Stomach (tissue), 9 donors: ENCODE data around the gene ZNF554. TPM values are rescaled to one million over a fixed set of nuclear protein-coding genes. Genes with fewer than 3 reads are reported as not detected.
A peak's percentile ranks its signal among the peaks of the same experiment; 100 is the strongest.

Experiments used
- DNase-seq, 2 donors: peaks; one replicate each; pipeline versions ENCODE4 v3.0.0 to v3.0.0-alpha.2; 2013 to 2019
- H3K27ac ChIP-seq, 5 donors: fragments of 200-600 bp in 4 of 5; sonication (generic) in 4 of 5; one replicate each; pipeline ENCODE4 v1.5.1; 2013 to 2019; ENCODE audit warnings: mild to moderate bottlenecking in 1 of 5, moderate library complexity in 1 of 5
- H3K27me3 ChIP-seq, 3 donors: fragments of 200-600 bp; sonication (generic); one replicate each; pipeline ENCODE4 v1.5.1; 2017 to 2019; ENCODE audit warnings: mixed run types in 1 of 3
- H3K36me3 ChIP-seq, 4 donors: fragments of 200-600 bp; sonication (generic); 1 replicate in 3 of 4; 2 replicates in 1 of 4; pipeline ENCODE4 v1.5.1; 2016 to 2019
- H3K4me1 ChIP-seq, 4 donors: fragments of 200-600 bp; sonication (generic); one replicate each; pipeline ENCODE4 v1.5.1; 2016 to 2019
- H3K4me3 ChIP-seq, 4 donors: fragments of 200-600 bp; sonication (generic) in 3 of 4; one replicate each; pipeline ENCODE4 v1.5.1; 2016 to 2019; ENCODE audit warnings: mild to moderate bottlenecking in 1 of 4
- H3K9me3 ChIP-seq, 4 donors: fragments of 200-600 bp; sonication (generic); one replicate each; pipeline ENCODE4 v1.5.1; 2016 to 2019
- CTCF ChIP-seq, 7 experiments: fragments of 450-650 bp in 4 of 7; fragments of 200-600 bp in 3 of 7; sonication (generic) in 3 of 7; IDR thresholded peaks; one replicate each; pipeline ENCODE4 v1.5.1; 2016 to 2019; ENCODE audit warnings: antibody characterized with exemption in 7 of 7, control low read depth in 2 of 7, mild to moderate bottlenecking in 1 of 7
- EP300 ChIP-seq: sonication (generic); formaldehyde crosslinking; IDR thresholded peaks from one replicate; pipeline ENCODE4 v1.6.1; 2017; ENCODE audit warnings: antibody characterized with exemption
- POLR2A ChIP-seq, 4 donors: fragments of 450-650 bp; IDR thresholded peaks; one replicate each; pipeline ENCODE4 v1.6.1; 2016; ENCODE audit warnings: antibody characterized with exemption in 4 of 4, control low read depth in 2 of 4, mild to moderate bottlenecking in 1 of 4, moderate library complexity in 1 of 4
- POLR2AphosphoS5 ChIP-seq, 3 donors: sonication (generic); formaldehyde crosslinking; IDR thresholded peaks; one replicate each; pipeline ENCODE4 v1.6.1; 2016; ENCODE audit warnings: antibody characterized with exemption in 3 of 3
- WGBS, 5 donors: extraction: QIAGEN DNeasy Blood & Tissue Kit in 3 of 5; methylation state at CpG; one replicate each; pipeline versions ENCODE4 v1.1.5 to v1.1.7; 2013 to 2018; 5-methylcytosine and 5-hydroxymethylcytosine counted together
- intact Hi-C: fragments of 100-400 bp; cut with DNase I; formaldehyde crosslinking; loops from one replicate; pipeline ENCODE4 v1.15.1; 2023; ENCODE audit warnings: low total_unique reads
- polyA plus RNA-seq, 3 donors: library from polyadenylated mRNA; stranded (reverse); fragments of 200-250 nt; gene quantifications; one replicate each; pipeline ENCODE4 v1.2.3, GENCODE V29; 2013
- total RNA-seq, 5 donors: library from RNA; depleted of rRNA; stranded (reverse); fragments of >200 nt; gene quantifications; one replicate each; pipeline versions ENCODE4 v1.1.0 to v1.2.3, GENCODE V29; 2014 to 2016
- donor health status: healthy with polysubstance abuse.
- donor health status: Bipolar disorder and iron deficiency.
- donor health status: healthy.

The ZNF554 gene
- total and polyA plus RNA-seq, 8 donors: 0.58 to 21.4 (median 3.1) TPM

GRCh38 chr19:2779121-2779740 is 40.4 kb upstream of the ZNF554 start:
- Histone ChIP-seq H3K4me1 (peaks cover 25 to 72% (median 60%) of the 10 kb centered on the region in 4 donors), H3K27me3 (no peaks in the 10 kb centered on the region), H3K4me3 (no peak overlapping the region), H3K36me3 (peaks cover 0 to 35% (median 21%) of the 10 kb centered on the region in 4 donors), H3K9me3 (no peaks in the 10 kb centered on the region), H3K27ac (peak overlapping the region in 1 of 5 donors; percentile 18)
- 71 to 82% (median 79%) methylated on average over 11 to 14 of the region's 14 CpGs for WGBS, 5 donors
- no peak for DNase-seq
- intact Hi-C loops: no loop called here
- TF ChIP-seq EP300 (no peak), POLR2AphosphoS5 (IDR thresholded peaks at IDR 0.05) (no peak)

- no peak for DNase-seq
- H3K36me3 ChIP-seq: peaks cover 0 to 35% (median 21%) of the 10 kb centered on the region in 4 donors
- H3K27ac ChIP-seq: peak overlapping the region in 1 of 5 donors; percentile 15
- intact Hi-C loops: no loop called here
- H3K4me1 ChIP-seq: peaks cover 29 to 72% (median 59%) of the 10 kb centered on the region in 4 donors
- 86 to 92% (median 90%) methylated on average over 7 of the region's 7 CpGs for WGBS, 5 donors
- H3K9me3 ChIP-seq: no peaks in the 10 kb centered on the region
- H3K4me3 ChIP-seq: no peak overlapping the region
- no peak for TF ChIP-seq CTCF (IDR thresholded peaks at IDR 0.05)
- H3K27me3 ChIP-seq: no peaks in the 10 kb centered on the region
Measured at GRCh38 chr19:2780284-2780683, 39.4 kb upstream of the ZNF554 start.

DNA sequence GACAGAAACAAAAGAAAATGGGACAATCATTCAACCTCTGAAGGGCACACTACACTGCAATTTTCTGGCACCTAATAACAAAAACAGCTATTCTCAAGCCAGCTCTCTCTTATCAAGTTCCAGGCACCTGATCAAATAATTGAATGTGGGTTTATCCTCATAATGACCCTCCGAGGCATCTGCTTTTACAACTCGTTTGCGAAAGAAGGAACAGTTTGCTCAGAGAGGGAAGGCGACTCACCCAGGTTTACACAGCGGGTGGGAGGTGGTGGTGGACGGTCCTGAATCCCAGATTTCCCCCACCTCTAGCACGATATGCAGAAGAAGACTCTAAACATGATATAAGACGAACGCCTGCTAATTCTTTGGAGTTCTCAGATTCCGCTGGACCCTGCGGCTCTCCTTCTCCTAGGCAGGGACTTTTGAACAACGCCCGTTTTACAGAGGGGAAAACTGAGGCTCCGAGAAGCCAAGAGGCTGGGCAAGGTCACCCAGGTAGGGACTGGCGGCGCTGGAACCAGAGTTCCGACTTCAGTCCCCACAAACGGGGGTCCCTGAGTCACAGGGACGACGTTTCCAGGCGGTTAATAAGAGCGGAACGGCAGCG is 37.2 kb upstream of the ZNF554 start:
- TF ChIP-seq EP300: no peak
- DNase-seq: peak in 1 of 2 donors; percentile 20
- Histone ChIP-seq H3K4me3 (peak overlapping the region; percentile 82 to 98 (median 88)), H3K4me1 (peaks cover 31 to 76% (median 61%) of the 10 kb centered on the region in 4 donors), H3K36me3 (peaks cover 0 to 23% (median 18%) of the 10 kb centered on the region in 4 donors), H3K27ac (peak overlapping the region; percentile 88 to 99 (median 95)), H3K9me3 (no peaks in the 10 kb centered on the region), H3K27me3 (no peaks in the 10 kb centered on the region)
- whole genome bisulfite sequencing, 5 donors: 1 to 2% (median 1%) methylated on average over 24 of the region's 24 CpGs
- intact Hi-C loops: no loop called here

DNA sequence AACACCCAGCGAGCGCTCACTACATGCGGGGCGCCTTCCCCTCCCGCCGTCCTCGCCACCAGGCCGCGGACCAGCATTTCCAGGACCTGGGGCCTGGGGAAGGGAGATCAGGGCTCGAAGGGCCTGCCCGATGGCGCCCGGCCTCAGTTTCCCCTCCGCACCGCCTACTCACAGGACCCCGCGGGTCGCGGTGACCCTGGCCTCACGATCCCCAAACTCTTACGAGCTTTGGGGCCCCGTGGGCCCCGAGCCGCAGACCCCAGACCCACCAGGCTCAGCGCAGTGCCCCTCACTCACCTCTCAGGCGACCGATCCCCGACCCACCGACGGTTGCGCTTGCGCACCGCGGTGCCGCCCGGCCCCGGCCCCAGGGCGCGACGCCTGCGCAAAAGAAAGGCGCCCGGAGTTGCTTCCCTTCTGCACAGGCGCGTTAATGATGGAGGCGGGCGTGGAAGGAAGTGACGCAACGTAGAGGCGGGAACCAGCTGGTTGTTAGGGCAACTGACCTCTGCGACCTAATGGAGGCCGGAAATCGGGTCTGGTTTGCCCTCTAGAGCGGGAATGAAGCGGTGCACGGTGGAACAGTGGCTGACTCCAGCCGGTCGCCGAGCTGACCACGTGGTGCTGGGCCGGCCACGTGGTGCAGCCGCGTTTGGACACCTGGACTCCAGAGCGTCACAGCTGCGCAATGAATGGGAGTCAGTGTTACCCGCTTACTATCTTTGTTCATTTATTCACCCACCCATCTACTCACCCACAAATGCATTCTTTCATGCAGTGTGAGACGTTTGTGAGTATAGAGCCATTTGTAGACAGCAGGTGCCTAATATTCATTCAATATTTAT is 36.5 kb upstream of the ZNF554 start, which contains the start of gene SGTA:
Gene SGTA (minus strand): TSS at position 338 of the 845 bp plus-strand sequence. CDS start 14,205 bp downstream, outside the sequence.
- no peaks in the 10 kb centered on the region for H3K27me3 ChIP-seq
- 0 to 2% (median 0%) methylated on average over 35 to 68 of the region's 68 CpGs for WGBS, 5 donors

More for the DNA sequence above, 36.5 kb upstream of the ZNF554 start, which contains the start of gene SGTA:
- peak within 1 kb of the TSS; percentile 88 to 99 (median 95) for H3K27ac ChIP-seq
- intact Hi-C loops: no loop called here
- peak in 2 of 4 donors; percentile 32 to 37 for TF ChIP-seq POLR2A (IDR thresholded peaks at IDR 0.05)
- peak; percentile 83 to 93 (median 87) for TF ChIP-seq POLR2AphosphoS5 (IDR thresholded peaks at IDR 0.05)
- TF ChIP-seq EP300: no peak
- peak in 4 of 7 experiments; percentile 4 to 71 (median 40) for TF ChIP-seq CTCF (IDR thresholded peaks at IDR 0.05)
- H3K9me3 ChIP-seq: no peaks in the 10 kb centered on the region
- DNase-seq: peak; percentile 99
- H3K4me3 ChIP-seq: peak within 1 kb of the TSS; percentile 82 to 98 (median 88)
- peaks cover 0 to 21% (median 12%) of the 10 kb centered on the region in 4 donors for H3K36me3 ChIP-seq
- H3K4me1 ChIP-seq: peaks cover 31 to 76% (median 61%) of the 10 kb centered on the region in 4 donors
